Measurements from ENCODE around the gene PRSS37. TPM values are rescaled to one million over a fixed set of nuclear protein-coding genes. Genes with fewer than 3 reads are reported as not detected.

Gene PRSS37, protein sequence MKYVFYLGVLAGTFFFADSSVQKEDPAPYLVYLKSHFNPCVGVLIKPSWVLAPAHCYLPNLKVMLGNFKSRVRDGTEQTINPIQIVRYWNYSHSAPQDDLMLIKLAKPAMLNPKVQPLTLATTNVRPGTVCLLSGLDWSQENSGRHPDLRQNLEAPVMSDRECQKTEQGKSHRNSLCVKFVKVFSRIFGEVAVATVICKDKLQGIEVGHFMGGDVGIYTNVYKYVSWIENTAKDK
- total RNA-seq = not detected in 2 replicates

DNA sequence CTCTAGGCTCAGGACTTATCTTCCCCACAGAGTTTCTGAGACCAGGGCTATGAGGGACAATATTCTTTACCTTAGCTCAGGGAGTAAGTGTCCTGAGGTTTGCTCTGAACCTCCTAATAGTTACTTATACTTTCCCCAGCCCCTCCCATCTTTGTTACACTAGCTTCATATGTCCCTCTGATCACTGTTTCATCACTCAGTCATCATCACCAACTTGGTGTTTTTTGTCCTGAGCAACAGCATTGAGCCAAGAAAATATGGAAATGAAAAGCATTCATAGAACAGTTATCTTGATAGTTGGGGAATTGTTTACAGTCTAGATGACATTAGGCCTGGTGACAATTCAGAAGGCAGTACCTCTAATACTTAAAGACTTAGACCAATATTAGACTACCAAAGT lies at the start of gene PRSS37:
PRSS37 (minus strand) TSS at position 101 of the 400 bp plus-strand sequence. CDS start 436 bp downstream, outside the sequence.
- Histone ChIP-seq H3K27me3 (ENCODE audit: control insufficient read depth, insufficient read depth, low read length) (no peaks in the 10 kb centered on the region), H3K4me3 (ENCODE audit: low read depth, low read length) (no peak within 1 kb of the TSS), H3K36me3 (ENCODE audit: control insufficient read depth, insufficient read depth, low read length) (no peaks in the 10 kb centered on the region)
- FAIRE-seq (no peak), DNase-seq (ENCODE audit: low read depth) (no peak)
- TF ChIP-seq, protein P1, sequence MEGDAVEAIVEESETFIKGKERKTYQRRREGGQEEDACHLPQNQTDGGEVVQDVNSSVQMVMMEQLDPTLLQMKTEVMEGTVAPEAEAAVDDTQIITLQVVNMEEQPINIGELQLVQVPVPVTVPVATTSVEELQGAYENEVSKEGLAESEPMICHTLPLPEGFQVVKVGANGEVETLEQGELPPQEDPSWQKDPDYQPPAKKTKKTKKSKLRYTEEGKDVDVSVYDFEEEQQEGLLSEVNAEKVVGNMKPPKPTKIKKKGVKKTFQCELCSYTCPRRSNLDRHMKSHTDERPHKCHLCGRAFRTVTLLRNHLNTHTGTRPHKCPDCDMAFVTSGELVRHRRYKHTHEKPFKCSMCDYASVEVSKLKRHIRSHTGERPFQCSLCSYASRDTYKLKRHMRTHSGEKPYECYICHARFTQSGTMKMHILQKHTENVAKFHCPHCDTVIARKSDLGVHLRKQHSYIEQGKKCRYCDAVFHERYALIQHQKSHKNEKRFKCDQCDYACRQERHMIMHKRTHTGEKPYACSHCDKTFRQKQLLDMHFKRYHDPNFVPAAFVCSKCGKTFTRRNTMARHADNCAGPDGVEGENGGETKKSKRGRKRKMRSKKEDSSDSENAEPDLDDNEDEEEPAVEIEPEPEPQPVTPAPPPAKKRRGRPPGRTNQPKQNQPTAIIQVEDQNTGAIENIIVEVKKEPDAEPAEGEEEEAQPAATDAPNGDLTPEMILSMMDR (IDR thresholded peaks at IDR 0.05; ENCODE audit: insufficient read depth, low read length, severe bottlenecking) = no peak

- FAIRE-seq (no peak), DNase-seq (ENCODE audit: low read depth) (peak; percentile 17)
- no peaks in the 10 kb centered on the region for H3K27me3 ChIP-seq (ENCODE audit: control insufficient read depth, insufficient read depth, low read length)
- H3K4me3 ChIP-seq (ENCODE audit: low read depth, low read length) = no peak overlapping the region
- no peaks in the 10 kb centered on the region for H3K36me3 ChIP-seq (ENCODE audit: control insufficient read depth, insufficient read depth, low read length)
- TF ChIP-seq, protein P1 (IDR thresholded peaks at IDR 0.05; ENCODE audit: insufficient read depth, low read length, severe bottlenecking) = no peak
Observed at GRCh38 chr7:141889321-141889720, 48.0 kb upstream of the PRSS37 start.

- no peak overlapping the region for H3K4me3 ChIP-seq (ENCODE audit: low read depth, low read length)
- no peak for DNase-seq (ENCODE audit: low read depth)
- no peak for FAIRE-seq
- H3K27me3 ChIP-seq (ENCODE audit: control insufficient read depth, insufficient read depth, low read length) = no peaks in the 10 kb centered on the region
- H3K36me3 ChIP-seq (ENCODE audit: control insufficient read depth, insufficient read depth, low read length) = no peaks in the 10 kb centered on the region
- TF ChIP-seq, protein P1 (IDR thresholded peaks at IDR 0.05; ENCODE audit: insufficient read depth, low read length, severe bottlenecking) = no peak
Observed at GRCh38 chr7:141884539-141885225, 43.4 kb upstream of the PRSS37 start.

GRCh38 chr7:141880960-141881359 lies 39.7 kb upstream of the PRSS37 start:
- no peaks in the 10 kb centered on the region for H3K36me3 ChIP-seq (ENCODE audit: control insufficient read depth, insufficient read depth, low read length)
- no peak overlapping the region for H3K4me3 ChIP-seq (ENCODE audit: low read depth, low read length)
- FAIRE-seq = no peak
- no peak for DNase-seq (ENCODE audit: low read depth)
- no peaks in the 10 kb centered on the region for H3K27me3 ChIP-seq (ENCODE audit: control insufficient read depth, insufficient read depth, low read length)
- TF ChIP-seq, protein P1 (IDR thresholded peaks at IDR 0.05; ENCODE audit: insufficient read depth, low read length, severe bottlenecking) = no peak

- Histone ChIP-seq H3K27me3 (ENCODE audit: control insufficient read depth, insufficient read depth, low read length) (no peaks in the 10 kb centered on the region), H3K4me3 (ENCODE audit: low read depth, low read length) (no peak overlapping the region), H3K36me3 (ENCODE audit: control insufficient read depth, insufficient read depth, low read length) (no peaks in the 10 kb centered on the region)
- TF ChIP-seq, protein P1 (IDR thresholded peaks at IDR 0.05; ENCODE audit: insufficient read depth, low read length, severe bottlenecking) = no peak
- DNase-seq (ENCODE audit: low read depth) (no peak), FAIRE-seq (no peak)
Observed at GRCh38 chr7:141877365-141877764, 36.1 kb upstream of the PRSS37 start.
